Right lung (tissue), 5 donors: Measurements from ENCODE around the gene LRRN4. TPM values are rescaled to one million over a fixed set of nuclear protein-coding genes. Genes with fewer than 3 reads are reported as not detected.
"Not testable (repeated sequence)": the region's sequence is repeated elsewhere in the genome, so short reads cannot be mapped to it uniquely, and the experiment has no call there.

ENCODE experiments used
- DNase-seq, 2 donors: peaks; one replicate each; pipeline ENCODE4 v3.0.0-alpha.2; 2013
- polyA plus RNA-seq, 5 donors: library from polyadenylated mRNA; unstranded; fragments of 120-200 nt; gene quantifications; one replicate each; pipeline versions ENCODE4 v1.2.1 to v1.2.3, GENCODE V29; 2013; ENCODE audit warnings: inconsistent platforms in 1 of 5, low replicate concordance in 1 of 5; ENCODE audit not compliant: insufficient read length in 5 of 5, insufficient read depth in 1 of 5

LRRN4 gene
- polyA plus RNA-seq, 5 donors = 0.35 to 1.6 (median 0.78) TPM

GRCh38 chr20:6032907-6033306 lies 21.0 kb downstream of the LRRN4 start:
- not testable (repeated sequence) for DNase-seq

GRCh38 chr20:6030453-6031080 lies 23.3 kb downstream of the LRRN4 start:
- DNase-seq = no peak

- no peak for DNase-seq
These were observed 24.3 kb downstream of the LRRN4 start for GRCh38 chr20:6029538-6029937.

GRCh38 chr20:6028818-6029217 lies 25.0 kb downstream of the LRRN4 start:
- no peak for DNase-seq

GRCh38 chr20:6026051-6026450 lies 27.8 kb downstream of the LRRN4 start:
- no peak for DNase-seq

GRCh38 chr20:6024768-6025167 lies 29.1 kb downstream of the LRRN4 start:
- DNase-seq = no peak

- DNase-seq = no peak
These were observed 36.0 kb downstream of the LRRN4 start for GRCh38 chr20:6017880-6018279.

GRCh38 chr20:6017467-6017866 lies 36.4 kb downstream of the LRRN4 start:
- DNase-seq = no peak

GRCh38 chr20:6014957-6015356 lies 38.9 kb downstream of the LRRN4 start:
- no peak for DNase-seq

- no peak for DNase-seq
These were observed 39.8 kb downstream of the LRRN4 start for GRCh38 chr20:6014017-6014416.

- no peak for DNase-seq
These were observed 41.7 kb downstream of the LRRN4 start for GRCh38 chr20:6012179-6012578.

GRCh38 chr20:6008254-6008653 lies 45.6 kb downstream of the LRRN4 start:
- DNase-seq = peak in 1 of 2 donors; percentile 9

GRCh38 chr20:6007529-6008103 lies 46.2 kb downstream of the LRRN4 start:
- DNase-seq = no peak

- DNase-seq = no peak
These were observed 46.7 kb downstream of the LRRN4 start for GRCh38 chr20:6007094-6007528.

- DNase-seq = no peak
These were observed 47.3 kb downstream of the LRRN4 start for GRCh38 chr20:6006603-6006949.

- no peak for DNase-seq
These were observed 53.0 kb downstream of the LRRN4 start for GRCh38 chr20:6000871-6001270.

GRCh38 chr20:5999783-6000182 lies 54.1 kb downstream of the LRRN4 start:
- DNase-seq = no peak

GRCh38 chr20:5996765-5997164 lies 57.1 kb downstream of the LRRN4 start:
- no peak for DNase-seq

GRCh38 chr20:5991623-5992441 lies 62.0 kb downstream of the LRRN4 start:
- no peak for DNase-seq

GRCh38 chr20:5990946-5991345 lies 62.9 kb downstream of the LRRN4 start:
- DNase-seq = no peak
